Esophagus squamous epithelium (tissue), 4 donors: ENCODE measurements around the gene FHIT.

Experiments used
- POLR2A ChIP-seq, 4 donors: fragments of 450-650 bp; IDR thresholded peaks; one replicate each; pipeline ENCODE4 v1.6.1; 2017; ENCODE audit warnings: antibody characterized with exemption in 4 of 4, mild to moderate bottlenecking in 4 of 4, moderate library complexity in 3 of 4
- TF ChIP-seq, protein P1 (sequence below), 6 experiments: fragments of 450-650 bp in 4 of 6; fragments of 200-600 bp in 2 of 6; sonication (generic) in 2 of 6; IDR thresholded peaks; one replicate each; pipeline ENCODE4 v1.5.1; 2016 to 2019; ENCODE audit warnings: antibody characterized with exemption in 6 of 6, mild to moderate bottlenecking in 4 of 6, moderate library complexity in 4 of 6

DNA sequence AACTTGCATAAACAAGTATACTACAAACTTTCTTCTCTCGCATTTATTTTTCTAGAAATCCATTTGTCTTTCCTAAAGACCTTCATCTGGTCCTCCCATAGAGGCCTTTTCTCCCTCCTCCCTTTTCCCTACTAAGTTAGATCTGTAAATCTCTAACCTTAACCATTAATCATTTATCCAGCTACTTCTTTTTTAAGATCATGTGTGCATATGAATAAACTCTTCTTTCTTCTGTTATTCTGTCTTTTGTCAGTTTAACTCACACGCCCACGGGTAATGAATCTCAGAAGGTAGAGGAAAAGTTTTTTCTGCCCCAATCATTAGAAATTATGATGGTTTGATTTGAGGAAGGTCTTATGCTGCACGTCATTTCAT, 48.7 kb upstream of the FHIT start:
- TF ChIP-seq, protein P1, sequence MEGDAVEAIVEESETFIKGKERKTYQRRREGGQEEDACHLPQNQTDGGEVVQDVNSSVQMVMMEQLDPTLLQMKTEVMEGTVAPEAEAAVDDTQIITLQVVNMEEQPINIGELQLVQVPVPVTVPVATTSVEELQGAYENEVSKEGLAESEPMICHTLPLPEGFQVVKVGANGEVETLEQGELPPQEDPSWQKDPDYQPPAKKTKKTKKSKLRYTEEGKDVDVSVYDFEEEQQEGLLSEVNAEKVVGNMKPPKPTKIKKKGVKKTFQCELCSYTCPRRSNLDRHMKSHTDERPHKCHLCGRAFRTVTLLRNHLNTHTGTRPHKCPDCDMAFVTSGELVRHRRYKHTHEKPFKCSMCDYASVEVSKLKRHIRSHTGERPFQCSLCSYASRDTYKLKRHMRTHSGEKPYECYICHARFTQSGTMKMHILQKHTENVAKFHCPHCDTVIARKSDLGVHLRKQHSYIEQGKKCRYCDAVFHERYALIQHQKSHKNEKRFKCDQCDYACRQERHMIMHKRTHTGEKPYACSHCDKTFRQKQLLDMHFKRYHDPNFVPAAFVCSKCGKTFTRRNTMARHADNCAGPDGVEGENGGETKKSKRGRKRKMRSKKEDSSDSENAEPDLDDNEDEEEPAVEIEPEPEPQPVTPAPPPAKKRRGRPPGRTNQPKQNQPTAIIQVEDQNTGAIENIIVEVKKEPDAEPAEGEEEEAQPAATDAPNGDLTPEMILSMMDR (IDR thresholded peaks at IDR 0.05), result no peak
- no peak for TF ChIP-seq POLR2A (IDR thresholded peaks at IDR 0.05)
